Osteoblast (primary cell): ENCODE measurements around the gene ADO. TPM values are rescaled to one million over a fixed set of nuclear protein-coding genes. Genes with fewer than 3 reads are reported as not detected.

ENCODE experiments used
- DNase-seq: peaks from one replicate; pipeline ENCODE4 v3.0.0; 2011; ENCODE audit warnings: low spot score, mixed read lengths; ENCODE audit not compliant: insufficient read length; ENCODE audit errors: missing footprints
- H2AFZ ChIP-seq: 2 replicates; pipeline ENCODE4 v1.6.0; 2011; ENCODE audit warnings: mild to moderate bottlenecking, low read length
- H3K27ac ChIP-seq: 2 replicates; pipeline ENCODE4 v1.5.1; 2011; ENCODE audit warnings: mild to moderate bottlenecking, low read depth, low read length, moderate library complexity
- H3K27me3 ChIP-seq: 2 replicates; pipeline ENCODE4 v1.6.0; 2012; ENCODE audit warnings: mild to moderate bottlenecking, control low read depth, inconsistent platforms, low read length, moderate library complexity; ENCODE audit not compliant: insufficient read depth
- H3K36me3 ChIP-seq: 2 replicates; pipeline ENCODE4 v1.5.1; 2011; ENCODE audit warnings: mild to moderate bottlenecking, low read length, control low read depth, moderate library complexity; ENCODE audit not compliant: insufficient read depth
- H3K4me1 ChIP-seq: 2 replicates; pipeline ENCODE4 v1.5.1; 2011; ENCODE audit warnings: mild to moderate bottlenecking, low read length, control low read depth, moderate library complexity; ENCODE audit not compliant: insufficient read depth
- H3K4me2 ChIP-seq: 2 replicates; pipeline ENCODE4 v1.6.0; 2011; ENCODE audit warnings: mild to moderate bottlenecking, low read length; ENCODE audit not compliant: insufficient read depth
- H3K4me3 ChIP-seq: fragments of 200-600 bp; sonication (generic); 3 replicates; pipeline ENCODE4 v1.5.1; 2012; ENCODE audit warnings: mild to moderate bottlenecking, low read length, inconsistent platforms; ENCODE audit not compliant: insufficient read depth
- H3K79me2 ChIP-seq: 2 replicates; pipeline ENCODE4 v1.6.0; 2012; ENCODE audit warnings: mild to moderate bottlenecking, low read length, control low read depth, inconsistent platforms; ENCODE audit not compliant: insufficient read depth
- H3K9me3 ChIP-seq: 2 replicates; pipeline ENCODE4 v1.5.1; 2011; ENCODE audit warnings: low read depth, low read length, control low read depth
- H4K20me1 ChIP-seq: 2 replicates; pipeline ENCODE4 v1.6.0; 2012; ENCODE audit warnings: mild to moderate bottlenecking, low read length, control low read depth; ENCODE audit not compliant: insufficient read depth
- CTCF ChIP-seq: IDR thresholded peaks from 2 replicates; pipeline ENCODE4 v1.5.1; 2011; ENCODE audit warnings: mild to moderate bottlenecking, low read depth, low read length, moderate library complexity; ENCODE audit errors: extremely low read depth
- total RNA-seq: library from RNA; depleted of rRNA; stranded (reverse); fragments of >200 nt; gene quantifications from 2 replicates; pipeline ENCODE4 v1.2.3, GENCODE V29; 2012

ADO gene
- total RNA-seq, 1 donor, result 29.3 TPM

GRCh38 chr10:62847433-62847832 lies 42.9 kb downstream of the ADO start:
- TF ChIP-seq CTCF, result no peak
- Histone ChIP-seq H3K4me3 (no peak overlapping the region), H3K27ac (no peak overlapping the region), H2AFZ (no peak overlapping the region), H3K4me1 (no peaks in the 10 kb centered on the region), H3K79me2 (no peaks in the 10 kb centered on the region), H3K27me3 (peaks cover 15% of the 10 kb centered on the region), H3K4me2 (no peak overlapping the region), H4K20me1 (no peaks in the 10 kb centered on the region), H3K36me3 (no peaks in the 10 kb centered on the region), H3K9me3 (peaks cover 8% of the 10 kb centered on the region)
- no peak for DNase-seq

- peaks cover 16% of the 10 kb centered on the region for H3K27me3 ChIP-seq
- no peak overlapping the region for H3K4me3 ChIP-seq
- no peak overlapping the region for H3K27ac ChIP-seq
- H3K36me3 ChIP-seq, result no peaks in the 10 kb centered on the region
- no peak for DNase-seq
- no peak overlapping the region for H2AFZ ChIP-seq
- H3K79me2 ChIP-seq, result no peaks in the 10 kb centered on the region
- TF ChIP-seq CTCF, result no peak
- H3K4me2 ChIP-seq, result no peak overlapping the region
- no peaks in the 10 kb centered on the region for H4K20me1 ChIP-seq
- H3K4me1 ChIP-seq, result no peaks in the 10 kb centered on the region
- H3K9me3 ChIP-seq, result peaks cover 8% of the 10 kb centered on the region
Measured at GRCh38 chr10:62850646-62851045, 46.1 kb downstream of the ADO start.

- no peak overlapping the region for H2AFZ ChIP-seq
- H3K27ac ChIP-seq, result no peak overlapping the region
- no peak for DNase-seq
- no peaks in the 10 kb centered on the region for H3K4me1 ChIP-seq
- peaks cover 16% of the 10 kb centered on the region for H3K27me3 ChIP-seq
- peak; percentile 56 for TF ChIP-seq CTCF
- H3K4me2 ChIP-seq, result no peak overlapping the region
- no peaks in the 10 kb centered on the region for H4K20me1 ChIP-seq
- H3K36me3 ChIP-seq, result no peaks in the 10 kb centered on the region
- H3K79me2 ChIP-seq, result no peaks in the 10 kb centered on the region
- no peak overlapping the region for H3K4me3 ChIP-seq
- H3K9me3 ChIP-seq, result peaks cover 8% of the 10 kb centered on the region
Measured at GRCh38 chr10:62851442-62851841, 46.9 kb downstream of the ADO start.

- Histone ChIP-seq H3K9me3 (no peaks in the 10 kb centered on the region), H3K27me3 (peaks cover 18% of the 10 kb centered on the region), H3K4me1 (no peaks in the 10 kb centered on the region), H3K4me3 (no peak overlapping the region), H3K79me2 (no peaks in the 10 kb centered on the region), H3K27ac (no peak overlapping the region), H3K4me2 (peak overlapping the region; percentile 4), H4K20me1 (no peaks in the 10 kb centered on the region), H2AFZ (no peak overlapping the region), H3K36me3 (no peaks in the 10 kb centered on the region)
- TF ChIP-seq CTCF, result no peak
- no peak for DNase-seq
Measured at GRCh38 chr10:62852961-62853702, 48.6 kb downstream of the ADO start.
